GM08714 (cell line): ENCODE results near the gene HADH.
A peak's percentile ranks its signal among the peaks of the same experiment; 100 is the strongest.

Experiments
- H3K4me3 ChIP-seq: fragments of 200-500 bp; sonication (Bioruptor generic); 2 replicates; pipeline ENCODE4 v1.5.1; 2014; ENCODE audit warnings: mild to moderate bottlenecking, low read length, inconsistent platforms
- ZNF274 ChIP-seq: IDR thresholded peaks from 2 replicates; pipeline ENCODE4 v1.6.1; 2012; ENCODE audit warnings: mild to moderate bottlenecking, low read depth, low read length

Gene HADH

DNA sequence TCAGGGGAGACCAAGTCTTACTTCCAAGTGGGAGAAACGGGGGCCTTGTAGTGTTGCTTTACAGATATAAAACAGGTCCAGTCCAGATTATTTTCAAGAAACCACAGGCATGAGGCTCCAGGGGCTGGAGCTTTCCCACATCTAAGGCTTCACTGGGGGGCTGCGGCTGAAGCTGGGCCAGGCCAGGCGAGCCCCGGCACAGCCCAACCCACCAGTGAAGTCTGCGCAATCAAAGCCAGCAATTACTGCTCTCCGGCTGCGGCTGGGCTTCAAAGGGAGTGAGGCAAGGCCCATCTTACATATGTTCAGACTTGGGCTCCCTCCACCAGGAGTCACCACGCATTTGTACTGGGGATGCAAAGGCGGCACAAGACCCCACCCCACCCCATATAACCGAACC lies 61.7 kb downstream of the HADH start:
- TF ChIP-seq ZNF274: no peak
- no peak overlapping the region for H3K4me3 ChIP-seq

DNA sequence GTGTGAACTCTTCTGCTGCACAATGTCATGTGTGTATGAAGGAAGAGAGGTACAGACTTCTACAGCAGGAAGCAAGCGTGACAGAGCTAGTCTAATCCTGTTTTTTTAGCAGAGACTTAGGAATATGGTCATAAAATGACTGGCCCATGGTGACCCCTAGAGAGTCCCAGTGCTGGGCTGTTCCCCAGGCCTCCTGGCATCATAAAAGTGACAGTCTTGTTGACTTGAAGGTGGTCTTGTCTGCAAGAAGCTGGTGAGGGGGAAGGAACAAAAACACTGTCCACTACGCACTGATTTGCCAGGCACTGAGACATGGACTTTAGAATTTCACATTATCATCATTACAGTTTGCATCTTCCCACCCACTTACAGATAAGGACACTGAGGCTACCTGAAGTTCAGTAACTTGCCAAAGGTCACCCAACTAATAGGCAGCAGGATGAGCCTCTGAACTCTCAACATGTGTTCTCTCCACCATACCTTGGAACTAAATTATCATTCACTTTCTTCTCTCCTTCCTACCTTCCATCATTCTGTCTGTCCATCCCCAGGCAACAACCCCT lies 63.0 kb downstream of the HADH start:
- H3K4me3 ChIP-seq: no peak overlapping the region; the same call in 1 of the 2 replicates
- no peak for TF ChIP-seq ZNF274

DNA sequence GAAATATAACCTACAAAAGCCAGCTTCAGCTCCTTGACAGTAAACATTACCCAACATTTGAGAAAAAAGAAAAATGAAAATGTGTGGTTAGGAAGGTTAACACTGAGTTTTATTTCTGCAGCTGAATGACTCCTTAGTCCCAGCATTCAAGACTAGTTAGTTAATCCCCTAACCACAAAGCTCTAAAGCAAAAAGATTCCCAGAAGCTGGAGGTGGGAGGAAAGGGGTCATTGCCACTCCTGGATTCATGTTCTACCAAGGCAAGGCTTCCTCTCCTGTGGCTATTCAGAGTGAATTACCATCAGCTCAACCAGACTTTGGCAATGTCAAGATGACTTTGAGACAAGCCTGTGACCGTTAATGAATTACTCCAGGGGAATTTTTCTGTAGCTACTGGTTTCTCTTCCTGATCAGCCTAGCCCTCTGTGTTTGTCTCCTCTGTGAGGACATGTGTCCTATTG lies 63.6 kb downstream of the HADH start:
- H3K4me3 ChIP-seq: peak overlapping the region; percentile 35; the same call in 1 of the 2 replicates
- no peak for TF ChIP-seq ZNF274

DNA sequence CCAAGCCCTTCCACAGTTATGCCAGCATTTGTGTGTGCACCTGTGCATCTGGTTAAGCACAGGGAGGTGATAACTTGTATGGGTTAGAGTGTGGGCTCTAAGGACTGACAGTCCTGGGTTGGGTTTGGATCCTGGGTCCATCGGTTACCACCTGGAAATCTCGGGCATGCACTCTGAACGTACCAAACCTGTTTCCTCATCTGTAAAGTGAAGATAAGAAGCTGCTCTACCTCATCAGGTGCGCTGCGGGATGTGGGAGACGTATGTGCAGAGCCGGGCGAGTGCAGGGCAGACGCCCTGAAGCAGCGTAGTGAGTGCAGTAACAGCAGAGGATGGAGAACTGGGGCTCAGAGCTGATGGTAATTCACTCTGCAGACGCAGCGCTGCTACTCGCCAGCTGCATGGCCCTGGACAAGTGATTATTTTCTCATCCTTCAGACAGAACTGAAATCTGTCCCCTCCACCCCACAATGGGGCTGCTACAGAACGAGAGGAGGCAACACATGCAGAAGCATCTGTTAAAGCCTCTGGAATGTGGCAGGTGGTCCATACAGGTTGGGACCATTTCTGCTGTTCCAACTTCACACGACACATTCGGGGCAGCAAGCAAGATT lies 64.4 kb downstream of the HADH start:
- H3K4me3 ChIP-seq: no peak overlapping the region
- TF ChIP-seq ZNF274: no peak

DNA sequence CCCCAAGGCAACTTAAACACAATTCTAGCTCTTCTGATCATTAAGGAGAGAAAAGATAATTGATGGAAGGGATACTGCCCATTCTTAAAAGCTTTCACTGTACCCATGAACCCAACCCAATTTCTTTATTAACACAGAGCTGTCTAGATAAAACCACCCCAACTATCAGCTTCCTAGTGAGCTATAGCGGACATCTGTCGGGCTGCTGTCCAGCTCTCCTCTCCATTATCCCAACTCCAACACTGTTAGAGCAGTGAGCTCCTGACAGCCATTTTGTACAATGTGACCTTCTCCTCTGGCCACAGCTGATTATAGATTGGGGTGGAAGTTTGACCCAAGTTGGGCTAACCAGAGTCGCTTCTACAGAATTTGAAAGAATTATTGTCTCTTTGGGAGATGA lies 66.1 kb downstream of the HADH start:
- H3K4me3 ChIP-seq: no peak overlapping the region
- TF ChIP-seq ZNF274: no peak

DNA sequence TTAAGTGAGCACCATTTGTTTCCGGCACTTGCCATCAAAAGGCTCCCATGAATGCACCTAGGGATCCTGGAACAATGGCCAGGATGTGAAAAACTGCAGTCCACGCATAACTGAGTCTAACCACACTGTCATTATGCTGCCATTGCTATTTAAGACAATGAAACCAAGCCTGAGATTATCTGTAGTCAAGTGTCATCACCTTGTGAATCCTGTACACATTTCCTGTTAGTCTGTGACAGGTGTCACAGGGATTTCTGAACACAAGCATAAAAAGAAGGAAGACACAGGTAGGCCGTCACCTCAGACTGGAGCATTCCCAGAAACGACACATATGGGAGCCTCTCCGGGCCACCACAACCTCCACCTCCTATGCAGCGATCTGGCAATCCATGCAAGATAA lies 66.7 kb downstream of the HADH start:
- no peak for TF ChIP-seq ZNF274
- H3K4me3 ChIP-seq: no peak overlapping the region

DNA sequence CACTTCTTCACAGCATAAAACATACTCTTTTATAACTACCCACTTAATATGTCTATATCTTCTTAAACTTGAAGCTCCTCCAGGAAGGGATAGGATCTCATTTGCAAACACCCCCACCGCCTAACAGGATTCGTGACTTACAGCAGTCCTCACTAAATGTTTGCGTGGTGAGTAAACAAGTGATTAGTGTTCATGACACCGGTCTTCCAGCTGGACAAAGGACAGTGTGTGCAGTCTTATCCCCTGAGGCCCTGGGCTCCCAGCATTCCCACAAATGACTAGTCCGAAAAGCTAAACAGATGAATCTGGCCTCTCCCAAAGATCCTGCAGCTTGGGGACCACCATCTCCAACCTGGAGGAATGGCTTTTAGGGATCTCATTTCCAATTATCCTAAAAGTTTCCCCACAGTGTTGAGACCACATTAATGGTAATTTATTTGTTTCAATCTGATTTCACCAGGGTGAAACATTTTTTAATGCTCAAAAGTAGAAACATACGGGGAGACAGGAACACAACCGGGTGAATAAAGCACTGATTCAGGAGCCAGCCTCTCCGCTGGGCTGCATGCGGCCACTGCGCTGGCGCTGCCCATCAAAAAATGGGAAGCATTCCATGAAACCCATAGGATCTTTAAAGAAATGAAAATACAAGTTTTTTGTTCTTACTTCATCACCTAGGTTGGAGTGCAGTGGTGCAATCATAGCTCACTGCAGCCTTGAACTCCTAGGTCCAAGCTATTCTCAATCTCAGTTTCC lies 69.2 kb downstream of the HADH start:
- no peak overlapping the region for H3K4me3 ChIP-seq
- no peak for TF ChIP-seq ZNF274

DNA sequence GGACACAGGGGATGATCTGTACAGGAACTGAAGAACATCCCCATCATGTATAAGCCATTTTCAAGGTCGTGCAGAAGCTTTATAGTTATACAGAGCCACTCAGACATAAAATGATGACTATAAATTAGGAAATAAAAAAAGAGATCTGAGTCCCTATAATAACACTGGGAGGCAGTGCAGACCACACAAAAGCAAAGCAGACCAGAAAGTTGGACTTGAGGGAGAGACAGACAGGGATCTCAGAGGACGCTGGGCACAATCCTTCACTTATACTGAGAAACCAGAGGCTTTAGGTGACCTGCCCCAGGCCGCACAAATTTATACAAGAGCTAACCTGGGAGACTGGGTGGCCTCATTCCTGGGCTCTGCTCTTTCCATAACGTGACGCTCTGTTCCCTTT lies 70.5 kb downstream of the HADH start:
- no peak for TF ChIP-seq ZNF274

DNA sequence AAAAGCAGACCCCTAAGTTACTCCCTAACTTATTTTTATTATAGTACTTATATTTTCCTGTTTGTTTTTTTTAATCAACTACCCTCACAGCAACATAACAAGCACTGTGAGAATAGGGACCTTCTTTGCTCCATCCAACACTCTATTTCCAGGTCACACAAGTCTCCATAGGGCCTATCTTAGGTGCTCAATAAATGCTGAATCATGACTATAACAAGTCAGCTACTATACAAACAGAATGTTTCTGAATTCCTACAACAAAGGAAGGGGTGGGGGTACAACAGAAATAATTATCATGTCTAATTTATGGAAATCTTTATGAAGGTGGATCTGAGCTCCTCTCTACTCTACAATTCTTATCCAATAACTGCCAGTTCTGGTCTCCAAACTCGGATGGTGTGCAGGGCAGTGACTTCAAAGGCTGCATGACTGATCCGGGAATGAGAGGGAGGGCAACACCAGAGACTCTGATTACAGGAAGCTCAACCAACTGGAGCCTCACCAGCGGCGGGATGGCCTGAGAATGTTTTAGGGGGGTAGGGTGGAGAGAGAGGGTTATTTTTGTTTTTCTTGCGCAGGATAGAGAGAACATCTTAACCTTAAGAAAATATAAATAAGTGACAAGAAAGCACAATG lies 71.1 kb downstream of the HADH start:
- no peak for TF ChIP-seq ZNF274
- no peak overlapping the region for H3K4me3 ChIP-seq

More for the DNA sequence above, 70.5 kb downstream of the HADH start:
- no peak overlapping the region for H3K4me3 ChIP-seq

DNA sequence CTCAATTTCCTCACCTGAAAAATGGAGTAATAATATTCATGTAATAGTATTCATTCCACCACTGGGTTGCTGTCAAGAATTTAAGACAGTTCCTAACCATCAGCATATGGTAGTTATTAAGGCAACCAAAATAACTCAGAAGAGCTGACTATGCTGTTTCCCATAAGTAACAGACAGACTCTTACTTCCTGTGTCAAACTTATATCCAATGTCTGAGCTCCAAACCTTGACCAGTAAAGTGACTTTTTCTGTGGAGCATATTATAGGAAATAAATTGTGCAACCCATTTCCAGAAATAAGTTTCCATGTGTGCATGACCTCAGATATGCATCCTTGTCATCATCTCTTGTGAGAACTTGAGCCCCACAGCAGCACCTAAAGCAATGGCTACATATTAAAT lies 78.8 kb downstream of the HADH start:
- TF ChIP-seq ZNF274: no peak
- H3K4me3 ChIP-seq: no peak overlapping the region

DNA sequence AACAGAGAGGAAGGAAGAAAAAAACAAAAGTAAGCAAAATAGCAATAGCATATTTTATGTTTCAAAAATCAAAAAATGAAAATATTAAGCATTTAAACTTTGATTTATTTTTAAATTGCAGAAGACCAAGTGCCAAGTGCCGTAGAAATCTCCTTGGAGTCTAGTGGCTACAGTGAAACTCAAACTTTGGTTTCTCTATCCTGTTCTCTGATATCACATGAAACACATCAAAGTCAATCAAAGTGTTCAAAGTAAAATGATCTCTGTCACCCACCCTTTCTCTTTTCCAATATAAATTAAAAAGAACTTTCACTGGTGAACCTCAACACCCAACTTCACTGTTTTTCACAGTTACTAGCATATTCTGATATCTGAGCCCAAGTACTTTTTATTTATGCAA lies 81.1 kb downstream of the HADH start:
- H3K4me3 ChIP-seq: no peak overlapping the region
- TF ChIP-seq ZNF274: no peak

DNA sequence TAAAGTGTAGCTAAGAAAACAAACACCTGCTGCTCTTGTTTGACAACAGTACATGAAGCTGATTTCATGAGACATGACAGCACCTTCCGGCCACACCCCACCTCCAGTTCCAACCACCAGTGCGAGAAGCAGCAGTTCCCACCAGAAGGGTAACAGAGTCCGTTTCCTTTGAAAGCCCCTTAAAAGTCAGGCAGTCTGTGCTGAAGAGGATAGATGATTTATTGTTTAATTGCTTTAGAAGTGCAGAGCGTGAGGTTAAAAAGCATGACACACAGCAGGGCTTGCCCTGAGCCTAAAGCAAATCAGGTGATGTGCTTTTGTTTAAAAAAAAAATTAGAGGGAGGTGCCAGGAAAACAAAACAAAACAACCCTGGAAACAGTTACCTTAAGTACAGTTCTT lies 82.6 kb downstream of the HADH start:
- TF ChIP-seq ZNF274: no peak
- no peak overlapping the region for H3K4me3 ChIP-seq

DNA sequence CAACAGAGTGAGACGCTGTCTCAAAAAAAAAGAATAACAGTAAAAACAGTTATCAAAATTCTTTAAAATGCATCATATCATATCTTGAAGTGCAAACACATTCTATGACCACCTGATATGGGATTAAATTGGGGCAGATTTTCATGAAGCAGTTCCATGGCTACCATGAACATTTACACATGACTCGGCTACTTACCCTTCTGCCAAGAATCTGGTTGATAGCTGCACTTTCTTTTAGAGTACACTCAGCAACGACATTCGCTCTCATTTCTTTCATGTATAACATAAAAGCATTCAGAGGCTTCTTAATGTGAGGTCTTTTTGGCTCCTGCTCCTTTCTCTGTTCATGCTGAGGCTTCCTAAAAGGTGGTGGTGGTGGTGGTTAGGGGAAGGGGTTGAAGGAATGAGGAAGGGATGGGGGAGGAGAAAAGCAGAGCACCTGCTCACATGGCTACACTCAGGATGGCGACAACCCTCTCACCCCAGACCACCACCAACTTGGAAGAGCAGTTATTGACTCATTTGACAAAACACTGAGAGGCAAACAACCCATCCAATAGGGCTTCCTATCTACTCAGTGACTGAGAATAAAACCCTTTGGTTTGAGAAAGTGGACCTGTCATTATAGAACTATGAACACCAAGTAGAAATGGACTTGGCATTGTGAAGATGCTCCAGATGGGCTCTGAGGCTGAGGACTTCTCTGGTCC lies 88.5 kb downstream of the HADH start:
- no peak overlapping the region for H3K4me3 ChIP-seq
- TF ChIP-seq ZNF274: no peak

DNA sequence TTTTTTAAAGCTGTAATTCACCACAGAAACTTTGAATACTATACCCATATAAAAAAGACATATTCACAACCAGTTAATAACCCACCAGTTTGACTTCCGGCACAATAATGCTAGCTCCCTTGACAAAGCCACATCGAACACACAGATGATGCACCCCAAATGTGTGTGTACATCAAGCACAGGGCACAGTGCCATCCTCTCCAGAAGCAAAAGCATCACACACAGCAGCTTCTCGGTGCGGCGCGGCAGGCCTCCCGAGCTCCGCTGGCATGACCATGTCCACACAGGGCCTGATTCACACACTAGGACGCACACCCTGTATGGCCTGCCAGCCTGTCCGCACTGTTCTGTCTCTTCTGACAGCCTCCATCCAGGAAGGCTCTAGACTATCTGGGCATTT lies 91.1 kb downstream of the HADH start:
- no peak for TF ChIP-seq ZNF274
- H3K4me3 ChIP-seq: no peak overlapping the region
